G401 (cell line): Measurements from ENCODE around the gene TRIM8. TPM values are rescaled to one million over a fixed set of nuclear protein-coding genes. Genes with fewer than 3 reads are reported as not detected.

Experiments
- DNase-seq: peaks from one replicate; pipeline ENCODE4 v3.0.0-alpha.2; 2015; ENCODE audit warnings: low spot score
- in situ Hi-C: cut with HindIII; loops from 2 replicates; pipeline ENCODE4 v1.10.0; 2016; ENCODE audit warnings: low sequenced_read_pairs, mixed read lengths
- total RNA-seq: library from RNA; depleted of rRNA; stranded (reverse); fragments of >200 nt; shearing (Covaris generic); gene quantifications from 2 replicates; pipeline ENCODE4 v1.2.3, GENCODE V29; 2014

The TRIM8 gene
- total RNA-seq, 1 experiment from 2014 or later, result 44.4 TPM

- peak; percentile 60 for DNase-seq
- in situ Hi-C loops, result no loop called here
Measured at GRCh38 chr10:102646610-102647442, 2.5 kb downstream of the TRIM8 start.

GRCh38 chr10:102647443-102648268 is 3.4 kb downstream of the TRIM8 start:
- in situ Hi-C loops, result no loop called here
- DNase-seq, result no peak

- no peak for DNase-seq
- in situ Hi-C loops, result no loop called here
Measured at GRCh38 chr10:102648269-102648888, 4.1 kb downstream of the TRIM8 start.

- peak; percentile 60 for DNase-seq
- in situ Hi-C loops, result no loop called here
Measured at GRCh38 chr10:102648889-102649796, 4.9 kb downstream of the TRIM8 start.

- in situ Hi-C loops, result no loop called here
- DNase-seq, result no peak
Measured at GRCh38 chr10:102649797-102650654, 5.7 kb downstream of the TRIM8 start.

GRCh38 chr10:102650655-102651454 is 6.6 kb downstream of the TRIM8 start:
- in situ Hi-C loops, result no loop called here
- DNase-seq, result no peak

- in situ Hi-C loops, result no loop called here
- no peak for DNase-seq
Measured at GRCh38 chr10:102651455-102652169, 7.3 kb downstream of the TRIM8 start.

GRCh38 chr10:102652170-102652916 is 8.1 kb downstream of the TRIM8 start:
- in situ Hi-C loops, result no loop called here
- DNase-seq, result no peak

GRCh38 chr10:102653060-102653459 is 8.8 kb downstream of the TRIM8 start:
- in situ Hi-C loops, result no loop called here
- no peak for DNase-seq

- no peak for DNase-seq
- in situ Hi-C loops, result no loop called here
Measured at GRCh38 chr10:102654566-102654965, 10.3 kb downstream of the TRIM8 start.

- in situ Hi-C loops, result no loop called here
- DNase-seq, result no peak
Measured at GRCh38 chr10:102654969-102655368, 10.7 kb downstream of the TRIM8 start.

GRCh38 chr10:102656026-102656425 is 11.7 kb downstream of the TRIM8 start:
- in situ Hi-C loops, result no loop called here
- no peak for DNase-seq

- DNase-seq, result no peak
- in situ Hi-C loops, result no loop called here
Measured at GRCh38 chr10:102656791-102657371, 12.6 kb downstream of the TRIM8 start.

- no peak for DNase-seq
- in situ Hi-C loops, result no loop called here
Measured at GRCh38 chr10:102657451-102657850, 13.2 kb downstream of the TRIM8 start.

GRCh38 chr10:102657984-102658724 is 13.9 kb downstream of the TRIM8 start:
- in situ Hi-C loops, result no loop called here
- no peak for DNase-seq
